Hematopoietic multipotent progenitor cell treated with erythropoietin and hydrocortisone succinate and interleukin-3 and kit ligand, for 4 days (in vitro differentiated cells): ENCODE results near the gene SNAP29.
"Not testable (repeated sequence)": the region's sequence is repeated elsewhere in the genome, so short reads cannot be mapped to it uniquely, and the experiment has no call there.

ENCODE experiments used
- DNase-seq: peaks from one replicate; pipeline ENCODE4 v3.0.0-alpha.2; 2015

SNAP29 gene

GRCh38 chr22:20935049-20935448 lies 76.2 kb downstream of the SNAP29 start:
- DNase-seq: not testable (repeated sequence)

GRCh38 chr22:20935780-20936539 lies 77.2 kb downstream of the SNAP29 start:
- DNase-seq: not testable (repeated sequence)

GRCh38 chr22:20937031-20937793 lies 78.4 kb downstream of the SNAP29 start:
- no peak for DNase-seq

- DNase-seq: no peak
Measured at GRCh38 chr22:20937794-20938671, 79.2 kb downstream of the SNAP29 start.

GRCh38 chr22:20939457-20940185 lies 80.8 kb downstream of the SNAP29 start:
- DNase-seq: not testable (repeated sequence)

- no peak for DNase-seq
Measured at GRCh38 chr22:20940186-20940651, 81.4 kb downstream of the SNAP29 start.
